Measurements from ENCODE around the gene FAF1. TPM values are rescaled to one million over a fixed set of nuclear protein-coding genes. Genes with fewer than 3 reads are reported as not detected.

FAF1 gene
- total and polyA plus RNA-seq, 2 of the 8 experiments (the other 6 are each of a cell fraction or from before 2014, with no cell fraction given): 10.8 to 65.9 TPM

DNA sequence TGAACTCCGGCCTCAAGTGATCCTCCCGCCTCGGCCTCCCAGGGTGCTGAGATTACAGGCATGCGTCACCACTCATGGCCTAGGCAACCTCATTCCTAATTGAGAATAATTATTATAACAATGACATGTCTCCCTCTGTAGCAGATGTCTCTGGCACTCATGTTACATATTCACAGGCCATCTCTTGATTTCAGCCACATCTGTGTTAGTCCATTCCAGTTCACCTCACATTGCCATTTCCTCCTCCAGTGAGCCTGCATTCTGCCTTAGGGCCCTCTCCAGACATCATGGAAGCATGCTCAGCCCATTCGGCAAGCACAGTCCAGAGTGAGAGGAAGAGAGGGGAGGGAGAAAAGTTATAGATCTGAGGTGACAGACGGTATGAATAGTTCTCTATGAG lies 42.4 kb upstream of the FAF1 start (continued):
- TF ChIP-seq SUZ12 (IDR thresholded peaks at IDR 0.05; ENCODE audit: low read length): no peak

Measured in H1 (cell line).